HepG2 (cell line): ENCODE data around the gene SPAG9. TPM values are rescaled to one million over a fixed set of nuclear protein-coding genes. Genes with fewer than 3 reads are reported as not detected.

Source experiments
- CHD4 ChIP-seq: fragments of 200-600 bp; sonication (generic); IDR thresholded peaks from 2 replicates; pipeline ENCODE4 v1.7.0; 2017; ENCODE audit warnings: mild to moderate bottlenecking, low read length, borderline replicate concordance
- GATAD2A ChIP-seq: IDR thresholded peaks from 2 replicates; pipeline ENCODE4 v1.6.1; 2016
- GTF3A ChIP-seq: sonication (generic); formaldehyde crosslinking; conservative IDR thresholded peaks from 2 replicates; pipeline ENCODE4 v1.4.0; 2020; ENCODE audit warnings: mild to moderate bottlenecking, missing genetic modification reagents
- NAIF1 ChIP-seq: sonication (generic); formaldehyde crosslinking; IDR thresholded peaks from 2 replicates; pipeline ENCODE4 v1.5.0; 2020; ENCODE audit warnings: mild to moderate bottlenecking, missing genetic modification reagents, borderline replicate concordance
- SMARCC2 ChIP-seq: fragments of 450-650 bp; IDR thresholded peaks from 2 replicates; pipeline ENCODE4 v1.6.1; 2017; ENCODE audit warnings: antibody characterized with exemption, mild to moderate bottlenecking
- ZBTB14 ChIP-seq: sonication (generic); formaldehyde crosslinking; IDR thresholded peaks from 2 replicates; pipeline ENCODE4 v1.4.0; 2020; ENCODE audit warnings: missing genetic modification reagents
- ZNF138 ChIP-seq: sonication (generic); formaldehyde crosslinking; IDR thresholded peaks from 2 replicates; pipeline ENCODE4 v1.5.0; 2020; ENCODE audit warnings: mild to moderate bottlenecking, low read depth, missing genetic modification reagents
- ZNF20 ChIP-seq: sonication (generic); formaldehyde crosslinking; IDR thresholded peaks from 2 replicates; pipeline ENCODE4 v1.4.0; 2020; ENCODE audit warnings: mild to moderate bottlenecking, moderate library complexity, missing genetic modification reagents
- ZNF550 ChIP-seq: sonication (generic); formaldehyde crosslinking; IDR thresholded peaks from 2 replicates; pipeline ENCODE4 v1.4.0; 2020; ENCODE audit warnings: mild to moderate bottlenecking, missing genetic modification reagents, borderline replicate concordance
- ZSCAN12 ChIP-seq: sonication (generic); formaldehyde crosslinking; IDR thresholded peaks from 2 replicates; pipeline ENCODE4 v1.9.0; 2021; ENCODE audit warnings: mild to moderate bottlenecking, missing genetic modification reagents
- polyA plus RNA-seq, 8 experiments: library from polyadenylated mRNA; depleted of rRNA in 3 of 8; stranded (reverse) in 7 of 8; unstranded in 1 of 8; fragments of >200 nt; fragmentation: Illumina TruSeq in 4 of 8; extraction: Trizol in 4 of 8; gene quantifications; 2 replicates each; pipeline versions ENCODE4 v1.2.1 to v1.2.3, GENCODE V29; 2011 to 2016; ENCODE audit warnings: low read depth in 4 of 8, missing spikeins in 1 of 8, mixed read lengths in 1 of 8; ENCODE audit not compliant: insufficient read depth in 1 of 8
- total RNA-seq, 5 experiments: library from RNA; depleted of rRNA; stranded (reverse); fragments of >200 nt; fragmentation: Illumina TruSeq; extraction: Trizol; gene quantifications; 2 replicates each; pipeline ENCODE4 v1.2.3, GENCODE V29; 2016; ENCODE audit warnings: low read depth in 1 of 5
- TF ChIP-seq, protein P1 (sequence below): IDR thresholded peaks from 2 replicates; pipeline ENCODE4 v1.6.1; 2016; ENCODE audit warnings: low read depth, missing genetic modification reagents, missing compliant biosample characterization
- TF ChIP-seq, protein P2 (sequence below): sonication (generic); formaldehyde crosslinking; IDR thresholded peaks from 2 replicates; pipeline ENCODE4 v1.5.1; 2020; ENCODE audit warnings: mild to moderate bottlenecking, missing genetic modification reagents, moderate library complexity
- TF ChIP-seq, protein P3 (sequence below): sonication (generic); formaldehyde crosslinking; IDR thresholded peaks from 2 replicates; pipeline ENCODE4 v1.4.0; 2020; ENCODE audit warnings: missing genetic modification reagents

The SPAG9 gene
- total and polyA plus RNA-seq, 2 of the 13 experiments (the other 11 are each of a cell fraction or from before 2014, with no cell fraction given), result 43.2 to 78.6 TPM

DNA sequence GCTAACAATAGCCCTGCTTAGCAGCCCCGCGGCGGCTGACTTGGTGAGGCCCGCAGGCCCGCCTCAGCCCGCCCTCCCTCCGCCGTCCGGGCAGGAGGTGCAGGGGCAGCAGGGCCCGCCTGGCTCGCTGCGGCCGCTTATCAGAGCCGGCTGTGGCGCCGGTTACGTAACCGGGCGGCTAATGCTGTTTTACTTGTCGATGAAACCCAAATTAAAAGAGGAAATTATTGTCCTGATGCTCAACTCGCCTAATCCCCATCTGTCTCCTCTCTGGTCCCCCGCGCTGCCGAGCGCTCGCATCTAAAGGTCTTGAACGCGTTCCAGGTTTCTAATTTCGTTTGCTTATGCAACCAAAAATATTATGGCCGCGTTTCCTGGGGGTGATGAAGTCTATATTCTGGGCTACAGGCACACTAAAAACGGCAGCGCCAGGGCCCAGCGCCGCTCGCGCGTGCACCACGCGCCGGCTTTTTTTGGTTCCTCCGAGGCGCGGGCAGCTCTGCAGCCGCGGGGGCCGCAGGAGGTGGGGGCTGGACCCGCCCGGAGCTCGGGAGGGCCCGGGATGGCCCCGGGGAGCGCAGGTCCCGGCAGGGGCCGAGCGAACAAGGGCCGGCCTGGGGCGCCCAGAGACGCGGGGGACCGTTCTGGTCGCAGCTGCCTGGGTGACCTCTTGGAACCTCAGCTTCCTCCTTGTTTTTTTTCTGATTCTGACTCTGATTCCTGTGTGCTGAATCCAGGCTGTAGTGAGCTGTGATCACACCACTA, 189.3 kb downstream of the SPAG9 start (continued):
- TF ChIP-seq ZNF138 (no peak), NAIF1 (CRISPR knock-in tag) (peak; percentile 91; the same call in 1 of the 2 replicates), CHD4 (no peak), ZNF550 (CRISPR knock-in tag) (no peak), SMARCC2 (no peak), ZNF20 (CRISPR knock-in tag) (peak; percentile 82), GTF3A (CRISPR knock-in tag) (no peak), ZSCAN12 (CRISPR knock-in tag) (no peak), GATAD2A (CRISPR knock-in tag) (peak; percentile 72), ZBTB14 (peak; percentile 49; the same call in 1 of the 2 replicates)
- TF ChIP-seq, protein P1, sequence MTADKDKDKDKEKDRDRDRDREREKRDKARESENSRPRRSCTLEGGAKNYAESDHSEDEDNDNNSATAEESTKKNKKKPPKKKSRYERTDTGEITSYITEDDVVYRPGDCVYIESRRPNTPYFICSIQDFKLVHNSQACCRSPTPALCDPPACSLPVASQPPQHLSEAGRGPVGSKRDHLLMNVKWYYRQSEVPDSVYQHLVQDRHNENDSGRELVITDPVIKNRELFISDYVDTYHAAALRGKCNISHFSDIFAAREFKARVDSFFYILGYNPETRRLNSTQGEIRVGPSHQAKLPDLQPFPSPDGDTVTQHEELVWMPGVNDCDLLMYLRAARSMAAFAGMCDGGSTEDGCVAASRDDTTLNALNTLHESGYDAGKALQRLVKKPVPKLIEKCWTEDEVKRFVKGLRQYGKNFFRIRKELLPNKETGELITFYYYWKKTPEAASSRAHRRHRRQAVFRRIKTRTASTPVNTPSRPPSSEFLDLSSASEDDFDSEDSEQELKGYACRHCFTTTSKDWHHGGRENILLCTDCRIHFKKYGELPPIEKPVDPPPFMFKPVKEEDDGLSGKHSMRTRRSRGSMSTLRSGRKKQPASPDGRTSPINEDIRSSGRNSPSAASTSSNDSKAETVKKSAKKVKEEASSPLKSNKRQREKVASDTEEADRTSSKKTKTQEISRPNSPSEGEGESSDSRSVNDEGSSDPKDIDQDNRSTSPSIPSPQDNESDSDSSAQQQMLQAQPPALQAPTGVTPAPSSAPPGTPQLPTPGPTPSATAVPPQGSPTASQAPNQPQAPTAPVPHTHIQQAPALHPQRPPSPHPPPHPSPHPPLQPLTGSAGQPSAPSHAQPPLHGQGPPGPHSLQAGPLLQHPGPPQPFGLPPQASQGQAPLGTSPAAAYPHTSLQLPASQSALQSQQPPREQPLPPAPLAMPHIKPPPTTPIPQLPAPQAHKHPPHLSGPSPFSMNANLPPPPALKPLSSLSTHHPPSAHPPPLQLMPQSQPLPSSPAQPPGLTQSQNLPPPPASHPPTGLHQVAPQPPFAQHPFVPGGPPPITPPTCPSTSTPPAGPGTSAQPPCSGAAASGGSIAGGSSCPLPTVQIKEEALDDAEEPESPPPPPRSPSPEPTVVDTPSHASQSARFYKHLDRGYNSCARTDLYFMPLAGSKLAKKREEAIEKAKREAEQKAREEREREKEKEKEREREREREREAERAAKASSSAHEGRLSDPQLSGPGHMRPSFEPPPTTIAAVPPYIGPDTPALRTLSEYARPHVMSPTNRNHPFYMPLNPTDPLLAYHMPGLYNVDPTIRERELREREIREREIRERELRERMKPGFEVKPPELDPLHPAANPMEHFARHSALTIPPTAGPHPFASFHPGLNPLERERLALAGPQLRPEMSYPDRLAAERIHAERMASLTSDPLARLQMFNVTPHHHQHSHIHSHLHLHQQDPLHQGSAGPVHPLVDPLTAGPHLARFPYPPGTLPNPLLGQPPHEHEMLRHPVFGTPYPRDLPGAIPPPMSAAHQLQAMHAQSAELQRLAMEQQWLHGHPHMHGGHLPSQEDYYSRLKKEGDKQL (CRISPR knock-in tag), result no peak
- TF ChIP-seq, protein P2, sequence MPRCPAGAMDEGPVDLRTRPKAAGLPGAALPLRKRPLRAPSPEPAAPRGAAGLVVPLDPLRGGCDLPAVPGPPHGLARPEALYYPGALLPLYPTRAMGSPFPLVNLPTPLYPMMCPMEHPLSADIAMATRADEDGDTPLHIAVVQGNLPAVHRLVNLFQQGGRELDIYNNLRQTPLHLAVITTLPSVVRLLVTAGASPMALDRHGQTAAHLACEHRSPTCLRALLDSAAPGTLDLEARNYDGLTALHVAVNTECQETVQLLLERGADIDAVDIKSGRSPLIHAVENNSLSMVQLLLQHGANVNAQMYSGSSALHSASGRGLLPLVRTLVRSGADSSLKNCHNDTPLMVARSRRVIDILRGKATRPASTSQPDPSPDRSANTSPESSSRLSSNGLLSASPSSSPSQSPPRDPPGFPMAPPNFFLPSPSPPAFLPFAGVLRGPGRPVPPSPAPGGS, result peak; percentile 72; the same call in 1 of the 2 replicates
- TF ChIP-seq, protein P3, sequence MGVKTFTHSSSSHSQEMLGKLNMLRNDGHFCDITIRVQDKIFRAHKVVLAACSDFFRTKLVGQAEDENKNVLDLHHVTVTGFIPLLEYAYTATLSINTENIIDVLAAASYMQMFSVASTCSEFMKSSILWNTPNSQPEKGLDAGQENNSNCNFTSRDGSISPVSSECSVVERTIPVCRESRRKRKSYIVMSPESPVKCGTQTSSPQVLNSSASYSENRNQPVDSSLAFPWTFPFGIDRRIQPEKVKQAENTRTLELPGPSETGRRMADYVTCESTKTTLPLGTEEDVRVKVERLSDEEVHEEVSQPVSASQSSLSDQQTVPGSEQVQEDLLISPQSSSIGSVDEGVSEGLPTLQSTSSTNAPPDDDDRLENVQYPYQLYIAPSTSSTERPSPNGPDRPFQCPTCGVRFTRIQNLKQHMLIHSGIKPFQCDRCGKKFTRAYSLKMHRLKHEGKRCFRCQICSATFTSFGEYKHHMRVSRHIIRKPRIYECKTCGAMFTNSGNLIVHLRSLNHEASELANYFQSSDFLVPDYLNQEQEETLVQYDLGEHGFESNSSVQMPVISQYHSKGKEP, result no peak
